A549 (cell line): ENCODE data around the gene ESRRB. TPM values are rescaled to one million over a fixed set of nuclear protein-coding genes. Genes with fewer than 3 reads are reported as not detected.

ENCODE experiments used
- ATAC-seq, 2 experiments: fragments of 200-7000 bp in 1 of 2; fragments of >200 bp in 1 of 2; cut with Nextera tagmentation in 1 of 2; cut with Tn5 transposase in 1 of 2; 3 replicates each; pipeline versions ENCODE4 v1.8.0 to v1.9.1; 2018 to 2020; ENCODE audit warnings: mild to moderate bottlenecking in 1 of 2, moderate library complexity in 1 of 2
- CTCF ChIA-PET: fragments of 300-600 bp; sonication (Branson Sonifier 250); formaldehyde crosslinking; extraction: SDS; loops from one replicate; lab custom pipeline; 2021; ENCODE audit warnings: antibody characterized with exemption, inconsistent platforms; lab: Yijun Ruan, JAX
- POLR2A ChIA-PET: fragments of 350-600 bp; formaldehyde crosslinking; extraction: SDS; loops from one replicate; lab custom pipeline; 2021; ENCODE audit warnings: antibody characterized with exemption, inconsistent platforms; lab: Yijun Ruan, JAX
- DNase-seq, 2 experiments: peaks; one replicate each; pipeline versions ENCODE4 v3.0.0 to v3.0.0-alpha.2; 2011 to 2016; ENCODE audit warnings: low read depth in 1 of 2, low spot score in 1 of 2
- FAIRE-seq: peaks from 2 replicates; lab custom pipeline; 2011; peaks lifted over from hg19 to GRCh38; lab: Jason Lieb, UNC
- H3K27ac ChIP-seq, 2 experiments: fragments of >200 bp; sonication (Bioruptor Twin); formaldehyde crosslinking; 3 replicates each; pipeline ENCODE4 v1.5.1; 2016 to 2017
- H3K4me1 ChIP-seq: fragments of >200 bp; sonication (Bioruptor Twin); formaldehyde crosslinking; 3 replicates; pipeline ENCODE4 v1.6.1; 2016
- H3K4me2 ChIP-seq: fragments of >200 bp; sonication (Bioruptor Twin); formaldehyde crosslinking; 3 replicates; pipeline ENCODE4 v1.6.1; 2016
- H3K4me3 ChIP-seq: fragments of >200 bp; sonication (Bioruptor Twin); formaldehyde crosslinking; 3 replicates; pipeline ENCODE4 v1.5.1; 2016
- H3K9me3 ChIP-seq: fragments of >200 bp; sonication (Bioruptor Twin); formaldehyde crosslinking; 3 replicates; pipeline ENCODE4 v1.6.1; 2016
- BCL3 ChIP-seq: fragments of >200 bp; sonication (Bioruptor Twin); formaldehyde crosslinking; IDR thresholded peaks from 3 replicates; pipeline ENCODE4 v1.6.1; 2016
- EHF ChIP-seq: fragments of 250-450 bp; sonication (Bioruptor Pico); IDR thresholded peaks from 2 replicates; pipeline ENCODE4 v1.5.0; 2020; ENCODE audit warnings: mild to moderate bottlenecking
- FOSB ChIP-seq: fragments of 250-450 bp; sonication (Bioruptor Pico); IDR thresholded peaks from 2 replicates; pipeline ENCODE4 v1.5.0; 2020; ENCODE audit warnings: mild to moderate bottlenecking, moderate library complexity
- GATA3 ChIP-seq: IDR thresholded peaks from 2 replicates; pipeline ENCODE4 v1.6.1; 2012; ENCODE audit warnings: borderline replicate concordance
- HOXA7 ChIP-seq: fragments of 250-450 bp; sonication (Bioruptor Pico); IDR thresholded peaks from 2 replicates; pipeline ENCODE4 v1.5.0; 2020; ENCODE audit warnings: mild to moderate bottlenecking, moderate library complexity
- HOXB5 ChIP-seq: fragments of 250-450 bp; sonication (Bioruptor Pico); IDR thresholded peaks from 2 replicates; pipeline ENCODE4 v1.5.0; 2020; ENCODE audit warnings: mild to moderate bottlenecking, moderate library complexity
- JUN ChIP-seq, 2 experiments: fragments of >200 bp; sonication (Bioruptor Twin); formaldehyde crosslinking; IDR thresholded peaks; 2 replicates in 1 of 2; 3 replicates in 1 of 2; pipeline ENCODE4 v1.6.1; 2016 to 2017
- MAZ ChIP-seq: fragments of 150-350 bp; IDR thresholded peaks from 2 replicates; pipeline ENCODE4 v1.6.1; 2014; ENCODE audit warnings: antibody characterized with exemption, low read depth, low read length, borderline replicate concordance
- MYC ChIP-seq: IDR thresholded peaks from 2 replicates; pipeline ENCODE4 v1.6.1; 2012; ENCODE audit warnings: mild to moderate bottlenecking, inconsistent platforms, low read length, improper control_type of control experiment, borderline replicate concordance
- POLR2AphosphoS2 ChIP-seq: conservative IDR thresholded peaks from 2 replicates; pipeline ENCODE4 v1.6.1; 2012; ENCODE audit warnings: low read length, improper control_type of control experiment, inconsistent platforms
- TFCP2L1 ChIP-seq: fragments of 250-450 bp; sonication (Bioruptor Pico); IDR thresholded peaks from 2 replicates; pipeline ENCODE4 v1.5.0; 2021; ENCODE audit warnings: mild to moderate bottlenecking
- ZC3H11A ChIP-seq: fragments of 450-650 bp; IDR thresholded peaks from 2 replicates; pipeline ENCODE4 v1.6.1; 2014; ENCODE audit warnings: antibody characterized with exemption, mild to moderate bottlenecking
- ZNF302 ChIP-seq: fragments of 250-450 bp; sonication (Bioruptor Pico); IDR thresholded peaks from 2 replicates; pipeline ENCODE4 v1.9.0; 2021; ENCODE audit warnings: inconsistent platforms, mild to moderate bottlenecking, moderate library complexity
- WGBS: methylation state at CpG from one replicate; pipeline ENCODE4 v1.1.6; 2017; ENCODE audit errors: missing lambda C conversion rate; 5-methylcytosine and 5-hydroxymethylcytosine counted together
- polyA plus RNA-seq, 4 experiments: library from polyadenylated mRNA; depleted of rRNA in 3 of 4; stranded (reverse); fragments of >200 nt; fragmentation: RNase III in 1 of 4; extraction: RNeasy Plus Mini Kit Qiagen cat#74134 plus additional on column Dnase treatment in 1 of 4; gene quantifications; 2 replicates in 3 of 4; 3 replicates in 1 of 4; pipeline ENCODE4 v1.2.3, GENCODE V29; 2011 to 2017
- TF ChIP-seq, protein P1 (sequence below): fragments of 200-600 bp; sonication (generic); IDR thresholded peaks from 2 replicates; pipeline ENCODE4 v1.6.1; 2016; ENCODE audit warnings: antibody characterized with exemption, mild to moderate bottlenecking, moderate library complexity
- TF ChIP-seq, protein P2 (sequence below): fragments of 150-350 bp; IDR thresholded peaks from 2 replicates; pipeline ENCODE4 v1.6.1; 2014; ENCODE audit warnings: low read depth, mild to moderate bottlenecking, low read length
- TF ChIP-seq, protein P3 (sequence below): fragments of 450-650 bp; IDR thresholded peaks from 2 replicates; pipeline ENCODE4 v1.6.1; 2014; ENCODE audit warnings: antibody characterized with exemption

ESRRB gene
- polyA plus RNA-seq, 2 of the 4 experiments (the other 2 are of a cell fraction), result 0.15 to 0.19 TPM

GRCh38 chr14:76423534-76423933 lies 47.6 kb downstream of the ESRRB start:
- WGBS, result 58% methylated on average over 5 of the region's 5 CpGs
- H3K27ac ChIP-seq, result no peak overlapping the region
- ChIA-PET POLR2A (no interaction called here), CTCF (no interaction called here)
- no peaks in the 10 kb centered on the region for H3K4me1 ChIP-seq
- FAIRE-seq (no peak), ATAC-seq (no peak), DNase-seq (no peak)
- no peak overlapping the region for H3K4me3 ChIP-seq
- H3K4me2 ChIP-seq, result no peak overlapping the region
- H3K9me3 ChIP-seq, result no peaks in the 10 kb centered on the region
- TF ChIP-seq, protein P1, sequence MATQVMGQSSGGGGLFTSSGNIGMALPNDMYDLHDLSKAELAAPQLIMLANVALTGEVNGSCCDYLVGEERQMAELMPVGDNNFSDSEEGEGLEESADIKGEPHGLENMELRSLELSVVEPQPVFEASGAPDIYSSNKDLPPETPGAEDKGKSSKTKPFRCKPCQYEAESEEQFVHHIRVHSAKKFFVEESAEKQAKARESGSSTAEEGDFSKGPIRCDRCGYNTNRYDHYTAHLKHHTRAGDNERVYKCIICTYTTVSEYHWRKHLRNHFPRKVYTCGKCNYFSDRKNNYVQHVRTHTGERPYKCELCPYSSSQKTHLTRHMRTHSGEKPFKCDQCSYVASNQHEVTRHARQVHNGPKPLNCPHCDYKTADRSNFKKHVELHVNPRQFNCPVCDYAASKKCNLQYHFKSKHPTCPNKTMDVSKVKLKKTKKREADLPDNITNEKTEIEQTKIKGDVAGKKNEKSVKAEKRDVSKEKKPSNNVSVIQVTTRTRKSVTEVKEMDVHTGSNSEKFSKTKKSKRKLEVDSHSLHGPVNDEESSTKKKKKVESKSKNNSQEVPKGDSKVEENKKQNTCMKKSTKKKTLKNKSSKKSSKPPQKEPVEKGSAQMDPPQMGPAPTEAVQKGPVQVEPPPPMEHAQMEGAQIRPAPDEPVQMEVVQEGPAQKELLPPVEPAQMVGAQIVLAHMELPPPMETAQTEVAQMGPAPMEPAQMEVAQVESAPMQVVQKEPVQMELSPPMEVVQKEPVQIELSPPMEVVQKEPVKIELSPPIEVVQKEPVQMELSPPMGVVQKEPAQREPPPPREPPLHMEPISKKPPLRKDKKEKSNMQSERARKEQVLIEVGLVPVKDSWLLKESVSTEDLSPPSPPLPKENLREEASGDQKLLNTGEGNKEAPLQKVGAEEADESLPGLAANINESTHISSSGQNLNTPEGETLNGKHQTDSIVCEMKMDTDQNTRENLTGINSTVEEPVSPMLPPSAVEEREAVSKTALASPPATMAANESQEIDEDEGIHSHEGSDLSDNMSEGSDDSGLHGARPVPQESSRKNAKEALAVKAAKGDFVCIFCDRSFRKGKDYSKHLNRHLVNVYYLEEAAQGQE, result no peak
- TF ChIP-seq ZNF302 (CRISPR knock-in tag) (no peak), POLR2AphosphoS2 (no peak), TFCP2L1 (CRISPR knock-in tag) (no peak), HOXA7 (CRISPR knock-in tag) (no peak), MYC (no peak), MAZ (no peak)
- TF ChIP-seq, protein P2, sequence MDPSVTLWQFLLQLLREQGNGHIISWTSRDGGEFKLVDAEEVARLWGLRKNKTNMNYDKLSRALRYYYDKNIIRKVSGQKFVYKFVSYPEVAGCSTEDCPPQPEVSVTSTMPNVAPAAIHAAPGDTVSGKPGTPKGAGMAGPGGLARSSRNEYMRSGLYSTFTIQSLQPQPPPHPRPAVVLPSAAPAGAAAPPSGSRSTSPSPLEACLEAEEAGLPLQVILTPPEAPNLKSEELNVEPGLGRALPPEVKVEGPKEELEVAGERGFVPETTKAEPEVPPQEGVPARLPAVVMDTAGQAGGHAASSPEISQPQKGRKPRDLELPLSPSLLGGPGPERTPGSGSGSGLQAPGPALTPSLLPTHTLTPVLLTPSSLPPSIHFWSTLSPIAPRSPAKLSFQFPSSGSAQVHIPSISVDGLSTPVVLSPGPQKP, result no peak

DNA sequence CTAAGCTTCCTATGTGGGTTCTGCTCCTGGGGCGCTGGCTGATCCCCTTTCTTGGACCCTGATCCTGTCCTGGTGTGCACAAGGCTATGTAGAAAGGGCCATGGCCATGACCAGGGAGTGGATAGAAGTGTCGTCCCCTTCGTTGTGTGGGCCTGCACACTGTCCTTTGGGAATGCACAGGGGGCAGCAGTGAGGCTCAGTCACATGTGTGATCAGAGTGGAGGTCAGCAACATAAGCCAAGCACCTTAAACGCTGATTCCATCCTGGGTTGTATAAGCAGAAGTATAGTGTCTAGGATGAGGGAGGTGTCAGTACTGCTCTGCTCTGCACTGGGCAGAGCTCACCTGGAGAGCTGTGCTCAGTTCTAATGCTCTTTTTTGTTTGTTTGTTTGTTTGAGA lies 48.4 kb downstream of the ESRRB start:
- H3K4me3 ChIP-seq, result no peak overlapping the region
- DNase-seq, result peak in 1 of 2 experiments; percentile 13
- 45% methylated on average over 4 of the region's 4 CpGs for WGBS
- no peak overlapping the region for H3K27ac ChIP-seq
- no peak for TF ChIP-seq ZC3H11A
- TF ChIP-seq EHF (CRISPR knock-in tag), result no peak
- TF ChIP-seq BCL3, result no peak
- no peak for TF ChIP-seq FOSB
- no peak for TF ChIP-seq GATA3
- TF ChIP-seq HOXB5 (CRISPR knock-in tag), result no peak
- TF ChIP-seq, protein P3, sequence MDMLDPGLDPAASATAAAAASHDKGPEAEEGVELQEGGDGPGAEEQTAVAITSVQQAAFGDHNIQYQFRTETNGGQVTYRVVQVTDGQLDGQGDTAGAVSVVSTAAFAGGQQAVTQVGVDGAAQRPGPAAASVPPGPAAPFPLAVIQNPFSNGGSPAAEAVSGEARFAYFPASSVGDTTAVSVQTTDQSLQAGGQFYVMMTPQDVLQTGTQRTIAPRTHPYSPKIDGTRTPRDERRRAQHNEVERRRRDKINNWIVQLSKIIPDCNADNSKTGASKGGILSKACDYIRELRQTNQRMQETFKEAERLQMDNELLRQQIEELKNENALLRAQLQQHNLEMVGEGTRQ, result no peak
- FAIRE-seq, result no peak
- peak in 1 of 2 experiments; percentile 72; a peak in 3 of 6 replicates for ATAC-seq
- no peaks in the 10 kb centered on the region for H3K4me1 ChIP-seq
- CTCF ChIA-PET, result interaction anchor here (1.5 kb wide), 1 partner anchor 33 kb away, joined by 3 read pairs; no protein-coding TSS in a partner anchor
- no peak overlapping the region for H3K4me2 ChIP-seq
- POLR2A ChIA-PET, result no interaction called here
- no peaks in the 10 kb centered on the region for H3K9me3 ChIP-seq

DNA sequence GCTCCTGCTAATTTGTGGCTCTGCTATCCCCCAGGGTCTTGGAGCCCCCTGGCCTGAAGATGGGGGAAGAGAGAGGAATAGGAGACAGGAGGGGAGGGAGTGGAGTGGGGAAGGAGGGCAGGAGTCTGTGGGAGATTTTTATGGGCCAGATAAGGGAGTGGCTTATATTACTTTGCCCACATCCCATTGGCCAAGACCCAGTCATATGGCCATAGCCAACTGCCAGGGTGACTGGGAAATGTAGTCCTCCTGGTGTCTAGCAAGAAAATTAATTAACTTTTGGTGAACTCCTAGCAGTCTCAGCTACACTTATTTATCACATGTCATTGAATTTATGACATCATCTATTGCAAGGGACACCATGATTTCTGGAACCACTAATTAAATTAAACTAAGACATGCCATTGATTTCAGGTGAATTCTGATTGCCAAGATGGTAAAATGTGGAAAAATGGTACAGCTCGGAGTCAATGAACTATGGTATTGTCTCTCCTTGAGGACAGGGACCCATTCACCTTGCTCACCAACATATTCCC lies 50.3 kb downstream of the ESRRB start:
- DNase-seq, result no peak
- POLR2A ChIA-PET, result no interaction called here
- CTCF ChIA-PET, result interaction anchor here (1.3 kb wide), 1 partner anchor 11 kb away, joined by 3 read pairs; no protein-coding TSS in a partner anchor
- no peak for FAIRE-seq
- WGBS, result 30% methylated on average over 1 of the region's 1 CpG
- H3K9me3 ChIP-seq, result no peaks in the 10 kb centered on the region
- TF ChIP-seq JUN (IDR thresholded peaks at IDR 0.05), result no peak
- TF ChIP-seq, protein P3, result peak; percentile 44; the same call in 1 of the 2 replicates
- no peak overlapping the region for H3K27ac ChIP-seq
- ATAC-seq, result peak in 1 of 2 experiments; percentile 61; a peak in 3 of 6 replicates
- no peak overlapping the region for H3K4me3 ChIP-seq
- H3K4me1 ChIP-seq, result no peaks in the 10 kb centered on the region
- no peak overlapping the region for H3K4me2 ChIP-seq
